ENCODE measurements around the gene YPEL1. TPM values are rescaled to one million over a fixed set of nuclear protein-coding genes. Genes with fewer than 3 reads are reported as not detected.
A peak's percentile ranks its signal among the peaks of the same experiment; 100 is the strongest.

YPEL1 gene
- total RNA-seq, 5 donors from 2014 or later (not counting 1 experiment from before 2014, with no cell fraction given): 8.2 to 12.6 (median 9.9) TPM

- Mint-ChIP-seq H3K36me3 (peaks cover 10% of the 10 kb centered on the region), H3K9me3 (no peaks in the 10 kb centered on the region), H3K4me1 (peaks cover 24 to 28% (median 26%) of the 10 kb centered on the region in 3 donors), H3K4me3 (peak overlapping the region; percentile 82 to 90 (median 83)), H3K27me3 (no peaks in the 10 kb centered on the region), H3K27ac (no peak overlapping the region)
- ATAC-seq (replicated peaks in 1 of 4) (peak; percentile 2 to 45 (median 8)), DNase-seq (peak in 1 of 35 experiments; percentile 20)
- H3K27ac ChIP-seq (ENCODE audit: low read length): no peak overlapping the region
- H3K27me3 ChIP-seq (replicated peaks in 1 of 2; ENCODE audit: control insufficient read depth in 2 of 2, extremely low read depth in 1 of 2, insufficient read depth in 2 of 2, low read length in 1 of 2): no peaks in the 10 kb centered on the region
- peaks cover 11 to 32% of the 10 kb centered on the region in 2 experiments for H3K4me1 ChIP-seq (ENCODE audit: control insufficient read depth in 1 of 2, extremely low read depth in 1 of 2, insufficient read depth in 2 of 2, low read length in 2 of 2)
- H3K4me3 ChIP-seq (ENCODE audit: control insufficient read depth in 1 of 2, extremely low read depth in 1 of 2, low read length in 1 of 2): peak overlapping the region; percentile 51 to 86
- ChIA-PET CTCF (interaction anchor here in 1 of 2 donors (1.0 kb wide), 1 partner anchor 22 kb away, joined by 6 read pairs; the partner anchor contains the start of gene YDJC), POLR2A (no interaction called here)
- peaks cover 0 to 4% of the 10 kb centered on the region in 2 donors for H3K36me3 ChIP-seq (ENCODE audit: control insufficient read depth in 2 of 2, extremely low read depth in 1 of 2, insufficient read depth in 1 of 2, low read length in 1 of 2)
- WGBS (ENCODE audit: insufficient coverage): 1% methylated on average over 16 of the region's 29 CpGs
- no peaks in the 10 kb centered on the region for H3K9me3 ChIP-seq
These were observed 84.0 kb downstream of the YPEL1 start for GRCh38 chr22:21651521-21652009.

GRCh38 chr22:21650823-21651520, 84.6 kb downstream of the YPEL1 start:
- H3K9me3 Mint-ChIP-seq: no peaks in the 10 kb centered on the region

GRCh38 chr22:21650280-21650679, 85.3 kb downstream of the YPEL1 start:
- Histone ChIP-seq H3K4me3 (ENCODE audit: control insufficient read depth in 1 of 2, extremely low read depth in 1 of 2, low read length in 1 of 2) (no peak overlapping the region), H3K27ac (ENCODE audit: low read length) (no peak overlapping the region), H3K4me1 (ENCODE audit: control insufficient read depth in 1 of 2, extremely low read depth in 1 of 2, insufficient read depth in 2 of 2, low read length in 2 of 2) (peaks cover 8 to 34% of the 10 kb centered on the region in 2 experiments), H3K27me3 (replicated peaks in 1 of 2; ENCODE audit: control insufficient read depth in 2 of 2, extremely low read depth in 1 of 2, insufficient read depth in 2 of 2, low read length in 1 of 2) (no peaks in the 10 kb centered on the region), H3K36me3 (ENCODE audit: control insufficient read depth in 2 of 2, extremely low read depth in 1 of 2, insufficient read depth in 1 of 2, low read length in 1 of 2) (peaks cover 0 to 9% of the 10 kb centered on the region in 2 donors), H3K9me3 (no peaks in the 10 kb centered on the region)
- Mint-ChIP-seq H3K9me3 (no peaks in the 10 kb centered on the region), H3K27me3 (no peaks in the 10 kb centered on the region), H3K4me1 (peaks cover 23 to 26% (median 24%) of the 10 kb centered on the region in 3 donors), H3K4me3 (peak overlapping the region in 2 of 3 donors; percentile 21 to 90), H3K27ac (no peak overlapping the region), H3K36me3 (peaks cover 16% of the 10 kb centered on the region)
- ATAC-seq (replicated peaks in 1 of 4) (no peak), DNase-seq (no peak)
- WGBS (ENCODE audit: insufficient coverage): 100% methylated on average over 5 of the region's 7 CpGs
- ChIA-PET CTCF (no interaction called here), POLR2A (no interaction called here)

More at GRCh38 chr22:21650823-21651520, 84.6 kb downstream of the YPEL1 start:
- ChIA-PET POLR2A (no interaction called here), CTCF (interaction anchor here in 1 of 2 donors (1.0 kb wide), 1 partner anchor 22 kb away, joined by 6 read pairs; the partner anchor contains the start of gene YDJC)
- no peak for ATAC-seq (replicated peaks in 1 of 4)
- no peak for DNase-seq
- Mint-ChIP-seq H3K4me3 (peak overlapping the region; percentile 82 to 90 (median 83)), H3K36me3 (peaks cover 16% of the 10 kb centered on the region), H3K27me3 (no peaks in the 10 kb centered on the region), H3K27ac (no peak overlapping the region), H3K4me1 (peaks cover 23 to 27% (median 24%) of the 10 kb centered on the region in 3 donors)
- Histone ChIP-seq H3K9me3 (no peaks in the 10 kb centered on the region), H3K4me1 (ENCODE audit: control insufficient read depth in 1 of 2, extremely low read depth in 1 of 2, insufficient read depth in 2 of 2, low read length in 2 of 2) (peaks cover 8 to 34% of the 10 kb centered on the region in 2 experiments), H3K27me3 (replicated peaks in 1 of 2; ENCODE audit: control insufficient read depth in 2 of 2, extremely low read depth in 1 of 2, insufficient read depth in 2 of 2, low read length in 1 of 2) (no peaks in the 10 kb centered on the region), H3K36me3 (ENCODE audit: control insufficient read depth in 2 of 2, extremely low read depth in 1 of 2, insufficient read depth in 1 of 2, low read length in 1 of 2) (peaks cover 0 to 9% of the 10 kb centered on the region in 2 donors), H3K4me3 (ENCODE audit: control insufficient read depth in 1 of 2, extremely low read depth in 1 of 2, low read length in 1 of 2) (peak overlapping the region; percentile 51 to 86), H3K27ac (ENCODE audit: low read length) (no peak overlapping the region)
- WGBS (ENCODE audit: insufficient coverage): 0% methylated on average over 5 of the region's 6 CpGs

Other genes starting within 250 kb of the YPEL1 start
- 1 to 10 TPM in 3 of 5 donors, not detected in 2; 2.8 to 4.7 (median 3.9) TPM for gene RIMBP3C, start 184.3 kb downstream of the YPEL1 start, total RNA-seq
- 10 to 100 TPM; 28.4 to 38.7 (median 34.3) TPM for gene UBE2L3, start 168.1 kb downstream of the YPEL1 start, total RNA-seq
- 10 to 100 TPM; 28.3 to 69.2 (median 62.2) TPM for gene YDJC, start 105.8 kb downstream of the YPEL1 start, total RNA-seq
- under 1 TPM in 4 of 5 donors, not detected in 1; 0.16 to 0.79 (median 0.66) TPM for gene CCDC116, start 103.0 kb downstream of the YPEL1 start, total RNA-seq
- 10 to 100 TPM; 22.1 to 55.4 (median 50.2) TPM for gene SDF2L1, start 93.5 kb downstream of the YPEL1 start, total RNA-seq
- gene PPIL2, start 69.8 kb downstream of the YPEL1 start, total RNA-seq: 10 to 100 TPM; 72.0 to 82.5 (median 79.4) TPM
- gene MAPK1, start 131.9 kb upstream of the YPEL1 start, total RNA-seq: 100 to 1,000 TPM in 4 of 5 donors, 10 to 100 TPM in 1; 85.0 to 114 (median 110) TPM
- 10 to 100 TPM; 18.7 to 29.9 (median 24.4) TPM for gene PPM1F, start 217.1 kb upstream of the YPEL1 start, total RNA-seq
- gene TOP3B, start 247.0 kb upstream of the YPEL1 start, total RNA-seq: 10 to 100 TPM; 58.9 to 90.6 (median 65.9) TPM

Measured in T-cell (primary cell).